HG03135 (cell line): ENCODE measurements around the gene CNKSR1.

Source experiments
- ATAC-seq: cut with Tn5 transposase; IDR thresholded peaks from one replicate; pipeline ENCODE4 v1.9.1; 2021; ENCODE audit warnings: mild to moderate bottlenecking, moderate library complexity; ENCODE audit not compliant: unreplicated experiment

CNKSR1 gene

DNA sequence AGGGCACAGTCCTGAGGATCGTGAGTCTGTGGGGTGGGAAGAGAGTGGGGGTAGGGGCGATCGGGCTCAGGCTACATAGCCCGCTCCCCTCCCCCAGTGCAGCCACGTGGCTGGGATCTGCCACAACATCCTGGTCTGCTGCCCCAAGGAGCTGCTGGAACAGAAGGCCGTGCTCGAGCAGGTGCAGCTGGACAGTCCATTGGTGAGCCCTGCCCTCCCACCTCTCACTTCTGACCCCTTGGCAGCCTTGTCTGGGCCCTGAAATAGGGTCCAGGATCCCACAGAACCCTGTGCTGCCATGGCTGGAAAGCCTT is 5.0 kb downstream of the CNKSR1 start:
- ATAC-seq, result no peak

DNA sequence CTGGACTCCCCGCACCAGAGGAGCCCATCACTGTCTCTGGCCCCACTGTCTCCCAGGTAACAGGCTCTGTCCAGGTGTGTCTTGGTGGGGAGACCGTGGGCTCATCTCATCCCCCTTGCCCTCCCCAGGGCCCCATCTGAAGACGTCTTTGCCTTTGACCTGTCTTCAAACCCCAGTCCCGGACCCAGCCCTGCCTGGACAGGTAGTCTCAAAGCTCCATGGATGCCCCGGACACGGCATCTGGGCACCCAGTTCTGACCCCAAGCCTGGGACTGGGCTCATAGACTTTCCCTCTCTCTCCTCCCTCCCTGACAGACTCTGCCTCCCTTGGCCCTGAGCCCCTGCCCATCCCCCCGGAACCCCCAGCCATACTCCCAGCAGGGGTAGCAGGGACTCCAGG is 6.8 kb downstream of the CNKSR1 start:
- no peak for ATAC-seq

- no peak for ATAC-seq
Measured at GRCh38 chr1:26184883-26185282, 7.6 kb downstream of the CNKSR1 start.

DNA sequence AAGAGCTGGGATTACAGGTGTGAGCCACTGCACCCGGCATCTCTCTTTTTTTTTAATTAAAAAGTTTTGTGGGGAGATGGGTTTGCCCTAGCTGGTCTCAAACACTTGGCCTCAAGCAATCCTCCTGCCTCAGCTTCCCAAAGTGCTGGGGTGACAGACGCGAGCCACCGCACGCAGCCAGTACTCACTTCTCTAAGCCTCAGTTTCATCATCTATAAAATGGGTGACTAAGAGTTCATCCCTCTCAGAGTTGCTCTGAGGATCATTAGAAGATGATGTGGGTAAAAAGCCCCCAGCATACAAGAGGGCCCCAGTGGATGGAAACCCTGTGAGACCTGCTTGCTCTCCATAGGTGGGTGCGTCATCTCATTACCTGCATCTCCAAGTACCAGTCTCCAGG is 10.6 kb downstream of the CNKSR1 start:
- ATAC-seq, result no peak

DNA sequence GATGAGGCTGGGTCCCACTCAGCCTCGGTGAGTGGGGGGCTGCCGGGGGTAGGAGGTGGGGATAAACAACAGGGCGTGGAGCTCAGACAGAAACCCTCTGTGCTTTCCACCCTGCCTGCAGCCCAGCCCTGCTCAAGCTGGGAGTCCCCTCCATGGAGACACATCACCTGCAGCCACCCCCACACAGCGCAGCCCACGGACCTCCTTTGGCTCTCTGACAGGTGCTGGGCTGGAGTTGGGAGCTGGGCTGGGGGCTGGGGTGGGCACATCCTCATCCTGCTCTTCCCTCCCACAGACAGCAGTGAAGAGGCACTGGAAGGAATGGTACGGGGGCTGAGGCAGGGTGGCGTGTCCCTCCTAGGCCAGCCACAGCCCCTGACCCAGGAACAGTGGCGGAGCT is 11.2 kb downstream of the CNKSR1 start:
- no peak for ATAC-seq

- ATAC-seq, result no peak
Measured at GRCh38 chr1:26189331-26189730, 12.0 kb downstream of the CNKSR1 start.

- ATAC-seq, result no peak
Measured at GRCh38 chr1:26189751-26190275, 12.5 kb downstream of the CNKSR1 start.

DNA sequence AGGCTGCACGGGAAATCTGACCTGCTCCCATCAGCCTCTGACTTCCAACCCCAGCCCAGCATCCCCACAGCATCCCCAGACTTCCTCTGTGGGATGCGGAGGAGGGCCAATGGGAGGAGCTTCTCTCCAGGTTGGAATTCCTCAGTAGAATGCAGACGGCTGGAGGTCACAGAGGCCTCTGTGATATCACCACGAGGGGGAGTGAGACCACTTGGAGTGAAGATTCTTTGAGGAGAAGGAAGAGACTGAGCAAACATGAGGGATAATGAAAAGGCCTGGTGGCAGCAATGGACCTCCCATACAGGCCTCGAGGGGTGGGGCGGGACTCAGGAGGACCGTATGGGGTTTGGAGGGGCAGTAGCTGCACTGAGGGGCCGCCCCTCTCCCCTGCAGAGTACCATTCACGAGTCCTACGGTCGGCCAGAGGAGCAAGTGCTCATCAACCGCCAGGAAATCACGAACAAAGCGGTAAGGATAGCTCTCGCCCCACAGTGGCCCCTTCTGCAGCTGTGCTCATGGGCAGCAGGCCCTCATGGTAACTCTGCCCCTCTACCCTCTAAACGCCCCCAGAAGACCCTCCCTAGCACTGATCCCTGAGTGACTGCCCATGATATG is 13.2 kb downstream of the CNKSR1 start, which contains the start of gene CATSPER4:
Gene CATSPER4, plus strand, starts transcription at position 230 of the 615 bp plus-strand sequence. Its CDS starts 26 bp downstream, at position 256.
- no peak for ATAC-seq

GRCh38 chr1:26191739-26192138 is 14.4 kb downstream of the CNKSR1 start:
- no peak for ATAC-seq

GRCh38 chr1:26195805-26196204 is 18.5 kb downstream of the CNKSR1 start:
- ATAC-seq, result no peak

DNA sequence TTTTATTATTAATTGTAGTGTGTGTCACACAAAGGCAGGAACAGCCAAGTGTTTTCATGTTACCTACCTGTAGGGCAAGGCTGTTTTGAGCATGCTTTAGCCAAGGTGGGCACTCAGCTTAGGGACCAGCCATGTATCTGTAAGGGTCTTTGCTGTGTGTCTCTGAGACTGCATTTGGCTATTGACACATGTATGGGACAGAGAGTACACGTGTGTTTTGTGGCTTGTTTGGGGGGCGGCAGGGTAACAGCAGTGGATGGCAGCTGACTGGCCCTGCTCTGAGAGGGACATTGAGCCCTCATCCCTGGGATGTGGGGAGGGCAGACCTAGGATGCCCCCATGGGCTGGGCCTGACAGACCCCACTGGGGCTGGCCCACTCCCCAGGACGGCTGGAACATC is 20.0 kb downstream of the CNKSR1 start:
- no peak for ATAC-seq

DNA sequence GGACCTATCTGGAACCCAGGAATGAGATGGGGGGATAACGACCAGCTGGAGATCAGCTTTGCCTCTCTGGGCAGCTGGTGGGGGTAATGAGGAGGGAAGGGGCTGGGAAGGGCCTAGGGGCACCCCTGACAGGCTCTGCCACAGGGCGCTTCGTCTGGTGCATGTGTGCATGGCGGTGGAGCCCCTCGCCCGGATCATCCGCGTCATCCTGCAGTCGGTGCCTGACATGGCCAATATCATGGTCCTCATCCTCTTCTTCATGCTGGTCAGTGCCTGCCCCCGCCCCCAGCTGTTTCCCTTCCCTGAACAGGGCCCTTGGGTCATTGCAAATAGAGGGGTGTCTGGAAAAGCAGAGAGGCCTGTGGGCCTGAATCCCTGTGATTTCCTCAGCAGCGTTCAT is 20.5 kb downstream of the CNKSR1 start:
- no peak for ATAC-seq

GRCh38 chr1:26200413-26200812 is 23.1 kb downstream of the CNKSR1 start:
- no peak for ATAC-seq

DNA sequence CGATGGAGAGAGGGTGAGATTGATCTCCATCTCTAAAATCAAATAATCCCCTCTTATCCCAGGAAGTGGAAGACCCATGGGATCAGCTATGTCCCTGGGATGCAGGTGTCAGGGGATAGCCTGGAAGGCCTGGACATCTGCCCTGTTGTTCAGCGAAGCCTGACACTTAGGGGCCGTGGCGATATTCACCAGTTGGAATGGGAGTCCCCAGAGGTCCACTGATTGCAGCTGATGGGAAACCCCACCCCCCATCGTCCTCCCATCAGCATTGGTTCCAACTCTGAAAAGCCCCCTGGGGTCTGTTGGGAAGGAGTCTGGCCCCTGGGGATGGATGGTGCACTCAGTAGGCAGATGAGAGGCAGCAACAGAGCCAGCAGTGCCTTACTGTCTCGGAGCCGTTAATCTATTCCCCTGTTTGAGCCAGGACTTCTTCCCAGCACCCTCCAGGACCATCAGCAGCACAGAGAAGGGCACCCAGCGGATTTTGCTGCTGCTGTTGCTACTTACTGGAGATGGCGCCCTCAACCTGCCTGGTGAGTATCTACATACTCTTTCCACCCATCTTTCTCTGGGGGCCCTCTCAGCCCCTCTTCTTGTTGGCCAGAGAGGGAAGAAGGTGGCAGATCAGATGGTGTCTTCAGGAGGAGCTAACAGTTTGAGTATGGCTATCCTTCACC is 26.5 kb downstream of the CNKSR1 start:
- ATAC-seq, result no peak

DNA sequence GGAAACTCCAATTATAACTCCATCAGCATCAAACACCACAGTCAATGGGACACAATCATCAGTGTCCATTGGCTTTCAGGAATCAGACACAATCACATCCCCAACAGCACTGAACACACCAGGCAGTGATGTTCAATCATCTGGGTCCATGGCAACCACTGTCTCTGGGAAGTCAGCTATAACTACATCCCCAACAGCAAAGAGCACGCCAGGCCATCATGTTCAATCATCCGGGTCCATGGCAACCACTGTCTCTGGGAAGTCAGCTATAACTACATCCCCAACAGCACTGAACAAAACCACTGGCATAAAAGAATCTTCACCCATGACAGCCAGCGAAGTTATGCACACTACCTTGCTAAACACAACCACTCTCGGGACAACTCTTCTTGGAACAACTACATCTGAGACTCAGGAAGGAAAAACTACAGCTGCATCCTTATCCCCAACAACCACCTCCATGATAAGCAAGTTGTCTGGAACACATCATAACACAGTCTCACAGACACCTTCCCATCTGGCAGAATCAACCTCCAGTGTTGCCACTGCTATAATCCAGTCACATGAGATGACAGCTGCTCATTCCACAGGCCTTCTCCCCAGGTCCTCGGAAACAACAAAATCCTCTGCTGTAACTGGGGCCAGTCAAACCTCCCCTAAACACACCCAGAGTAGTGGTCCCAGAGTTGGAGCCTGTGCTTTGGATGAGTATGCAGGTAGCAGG is 33.0 kb downstream of the CNKSR1 start:
- no peak for ATAC-seq

DNA sequence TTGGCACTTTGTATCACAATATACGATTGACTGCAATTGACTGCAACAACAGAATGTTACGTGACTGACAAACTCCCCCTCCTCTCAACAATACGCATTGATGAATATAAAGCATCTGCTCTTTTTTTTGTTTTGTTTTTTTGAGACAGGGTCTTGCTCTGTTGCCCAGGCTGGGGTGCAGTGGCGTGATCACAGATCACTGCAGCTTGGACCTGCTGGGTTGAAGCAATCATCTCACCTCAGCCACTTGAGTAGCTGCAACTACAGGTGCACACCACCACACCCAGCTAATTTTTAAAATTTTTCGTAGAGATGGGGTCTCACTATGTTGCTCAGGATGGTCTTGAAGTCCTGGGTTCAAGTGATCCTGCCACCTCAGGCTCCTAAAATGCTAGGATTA is 35.4 kb downstream of the CNKSR1 start:
- ATAC-seq, result no peak

DNA sequence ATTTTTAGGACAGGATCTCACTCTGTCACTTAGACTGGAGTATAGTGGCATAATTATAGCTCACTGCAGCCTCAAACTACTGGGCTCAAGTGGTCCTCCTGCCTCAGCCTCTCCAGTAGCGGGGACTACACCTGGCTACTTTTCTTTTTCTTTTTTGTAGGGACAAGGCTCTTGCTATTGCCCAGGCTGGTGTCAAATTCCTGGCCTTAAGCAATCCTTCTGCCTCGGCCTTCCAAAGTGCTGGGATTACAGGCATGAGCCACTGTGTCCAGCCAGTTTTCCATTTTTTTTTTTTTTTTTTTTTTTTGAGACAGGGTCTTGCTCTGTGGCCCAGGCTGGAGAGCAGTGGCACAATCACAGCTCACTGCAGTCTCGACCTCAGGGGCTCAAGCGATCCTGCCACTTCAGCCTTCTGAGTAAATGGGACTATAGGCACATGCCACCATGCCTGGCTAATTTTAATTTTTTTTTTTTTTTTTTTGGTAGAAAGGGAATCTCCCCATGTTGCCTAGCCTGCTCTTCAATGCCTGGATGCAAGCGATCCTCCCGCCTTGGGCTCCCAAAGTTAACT is 36.1 kb downstream of the CNKSR1 start:
- no peak for ATAC-seq

DNA sequence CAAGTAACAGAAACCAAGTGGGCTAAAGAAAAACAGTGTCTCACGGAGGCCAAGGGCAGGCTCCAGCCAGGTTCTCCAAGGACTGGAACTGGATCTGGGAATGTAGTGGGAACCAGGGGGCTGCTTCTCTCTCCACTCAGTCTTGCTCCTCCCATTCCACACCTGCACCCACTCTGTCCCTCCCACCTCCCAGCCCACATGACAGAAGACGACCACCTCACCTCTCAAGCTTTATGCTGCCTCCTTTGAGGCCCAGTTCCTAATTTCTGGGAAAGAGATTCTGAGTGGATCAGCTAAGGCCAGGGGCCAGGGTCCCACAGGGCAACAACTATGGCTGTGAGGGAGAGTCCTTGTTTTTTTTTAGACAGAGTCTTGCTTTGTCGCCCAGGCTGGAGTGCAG is 38.0 kb downstream of the CNKSR1 start:
- no peak for ATAC-seq

DNA sequence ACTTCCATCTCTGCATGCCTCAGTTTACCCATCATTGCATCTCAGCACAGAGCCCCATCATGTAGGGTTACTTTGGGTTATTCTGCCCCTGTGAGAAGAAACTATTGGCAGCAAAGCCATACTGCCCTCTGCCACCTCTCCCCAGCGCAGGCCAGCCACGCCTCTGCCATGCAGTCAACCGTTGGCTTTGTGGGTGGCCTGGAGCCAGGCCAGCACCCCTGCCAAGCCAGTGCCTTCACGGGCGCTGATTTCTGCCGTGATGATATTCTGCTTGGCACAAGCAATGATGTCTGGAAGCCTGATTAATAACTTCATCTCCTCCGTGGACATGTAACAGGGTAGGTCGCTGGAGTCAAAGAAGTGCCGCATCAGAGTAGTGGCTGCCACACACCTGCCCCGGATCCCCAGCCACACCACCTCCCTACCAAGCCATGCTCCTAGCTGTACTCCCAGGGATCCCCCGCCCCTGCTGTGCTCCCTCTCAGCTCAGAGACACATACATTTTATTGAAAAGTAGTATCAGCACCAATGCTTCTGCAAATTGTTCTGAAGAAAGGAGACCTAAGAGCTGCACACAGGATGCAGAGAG is 41.7 kb downstream of the CNKSR1 start:
- ATAC-seq, result no peak

GRCh38 chr1:26220199-26220912 is 43.1 kb downstream of the CNKSR1 start:
- no peak for ATAC-seq

- ATAC-seq, result no peak
Measured at GRCh38 chr1:26221094-26221493, 43.8 kb downstream of the CNKSR1 start.
